Skeletal muscle tissue (tissue), 4 donors: Measurements from ENCODE around the gene HCST. TPM values are rescaled to one million over a fixed set of nuclear protein-coding genes. Genes with fewer than 3 reads are reported as not detected.
"Not testable (repeated sequence)": the region's sequence is repeated elsewhere in the genome, so short reads cannot be mapped to it uniquely, and the experiment has no call there.

Experiments
- H3K27ac ChIP-seq: one replicate; pipeline ENCODE4 v1.7.0; 2013; ENCODE audit warnings: mild to moderate bottlenecking, low read depth, low read length, inconsistent platforms
- H3K27me3 ChIP-seq, 3 donors: one replicate each; pipeline ENCODE4 v1.7.0; 2013; ENCODE audit warnings: low read length in 3 of 3; ENCODE audit not compliant: control insufficient read depth in 3 of 3, insufficient read depth in 3 of 3
- H3K36me3 ChIP-seq, 3 donors: one replicate each; pipeline ENCODE4 v1.7.0; 2013; ENCODE audit warnings: low read length in 3 of 3; ENCODE audit not compliant: control insufficient read depth in 3 of 3, insufficient read depth in 3 of 3
- H3K4me1 ChIP-seq, 3 donors: one replicate each; pipeline ENCODE4 v1.7.0; 2013; ENCODE audit warnings: low read length in 3 of 3, mild to moderate bottlenecking in 3 of 3; ENCODE audit not compliant: control insufficient read depth in 3 of 3, insufficient read depth in 3 of 3
- H3K4me3 ChIP-seq, 3 donors: one replicate each; pipeline ENCODE4 v1.7.0; 2013; ENCODE audit warnings: low read length in 3 of 3
- H3K9ac ChIP-seq, 3 donors: one replicate each; pipeline ENCODE4 v1.7.0; 2013; ENCODE audit warnings: low read length in 3 of 3, mild to moderate bottlenecking in 3 of 3, moderate library complexity in 2 of 3, low read depth in 1 of 3
- H3K9me3 ChIP-seq, 3 donors: one replicate each; pipeline ENCODE4 v1.7.0; 2013; ENCODE audit warnings: low read length in 3 of 3; ENCODE audit not compliant: control insufficient read depth in 3 of 3
- total RNA-seq: library from RNA; depleted of rRNA; stranded (reverse); fragments of >200 nt; gene quantifications from one replicate; pipeline ENCODE4 v1.2.3, GENCODE V29; 2014
- donor health status: Osteomylitis.

HCST gene
- total RNA-seq, 1 donor from 2014 or later = 1.6 TPM

GRCh38 chr19:35902870-35903475, 644 bp downstream of the HCST start:
- H3K9me3 ChIP-seq = no peaks in the 10 kb centered on the region
- H3K4me3 ChIP-seq = peak overlapping the region in 1 of 3 donors; percentile 40
- peaks cover 0 to 17% (median 3%) of the 10 kb centered on the region in 3 donors for H3K27me3 ChIP-seq
- peak overlapping the region in 1 of 3 donors; percentile 53 for H3K9ac ChIP-seq
- no peaks in the 10 kb centered on the region for H3K36me3 ChIP-seq
- peak overlapping the region; percentile 60 for H3K27ac ChIP-seq
- H3K4me1 ChIP-seq = peaks cover 6 to 16% (median 13%) of the 10 kb centered on the region in 3 donors

- Histone ChIP-seq H3K9ac (peak overlapping the region in 1 of 3 donors; percentile 6), H3K36me3 (no peaks in the 10 kb centered on the region), H3K4me1 (peaks cover 0 to 11% (median 6%) of the 10 kb centered on the region in 3 donors), H3K27ac (peak overlapping the region; percentile 60), H3K27me3 (peaks cover 0 to 14% (median 7%) of the 10 kb centered on the region in 3 donors), H3K9me3 (no peaks in the 10 kb centered on the region), H3K4me3 (peak overlapping the region in 1 of 3 donors; percentile 32)
These were observed 1.3 kb downstream of the HCST start for GRCh38 chr19:35903550-35904179.

GRCh38 chr19:35904311-35905068, 2.2 kb downstream of the HCST start:
- Histone ChIP-seq H3K27ac (peak overlapping the region; percentile 40), H3K4me1 (peaks cover 0 to 6% (median 3%) of the 10 kb centered on the region in 3 donors), H3K27me3 (peaks cover 0 to 22% (median 12%) of the 10 kb centered on the region in 3 donors), H3K9ac (no peak overlapping the region), H3K36me3 (no peaks in the 10 kb centered on the region), H3K9me3 (no peaks in the 10 kb centered on the region), H3K4me3 (no peak overlapping the region)

- H3K4me3 ChIP-seq = no peak overlapping the region
These were observed 2.9 kb downstream of the HCST start for GRCh38 chr19:35905178-35905727.

GRCh38 chr19:35907377-35907745, 5.0 kb downstream of the HCST start:
- H3K27ac ChIP-seq = peak overlapping the region; percentile 60

More at GRCh38 chr19:35905178-35905727, 2.9 kb downstream of the HCST start:
- Histone ChIP-seq H3K4me1 (peaks cover 0 to 3% (median under 1%) of the 10 kb centered on the region in 3 donors), H3K27ac (peak overlapping the region; percentile 40), H3K36me3 (no peaks in the 10 kb centered on the region), H3K27me3 (peaks cover 0 to 24% (median 14%) of the 10 kb centered on the region in 3 donors), H3K9ac (no peak overlapping the region), H3K9me3 (no peaks in the 10 kb centered on the region)

GRCh38 chr19:35908010-35908441, 5.7 kb downstream of the HCST start, which contains the start of gene TYROBP:
Gene TYROBP (minus strand): TSS chr19:35908295. CDS start chr19:35908228, 67 bp downstream.
- Histone ChIP-seq H3K4me3 (peak within 1 kb of the TSS in 2 of 3 donors; percentile 26 to 30), H3K27me3 (peaks cover 2 to 14% (median 12%) of the 10 kb centered on the region in 3 donors), H3K36me3 (no peaks in the 10 kb centered on the region), H3K27ac (peak within 1 kb of the TSS; percentile 66), H3K9me3 (no peaks in the 10 kb centered on the region), H3K9ac (peak within 1 kb of the TSS in 1 of 3 donors; percentile 14), H3K4me1 (no peaks in the 10 kb centered on the region)

More at GRCh38 chr19:35907377-35907745, 5.0 kb downstream of the HCST start:
- Histone ChIP-seq H3K27me3 (peaks cover 2 to 19% (median 14%) of the 10 kb centered on the region in 3 donors), H3K36me3 (no peaks in the 10 kb centered on the region), H3K4me3 (peak overlapping the region in 2 of 3 donors; percentile 26 to 30), H3K4me1 (no peaks in the 10 kb centered on the region), H3K9me3 (no peaks in the 10 kb centered on the region), H3K9ac (peak overlapping the region in 1 of 3 donors; percentile 14)

GRCh38 chr19:35908973-35909683, 6.8 kb downstream of the HCST start:
- no peaks in the 10 kb centered on the region for H3K36me3 ChIP-seq
- H3K4me1 ChIP-seq = no peaks in the 10 kb centered on the region
- H3K27ac ChIP-seq = peak overlapping the region; percentile 66
- peaks cover 2 to 14% (median 10%) of the 10 kb centered on the region in 3 donors for H3K27me3 ChIP-seq
- H3K9ac ChIP-seq = no peak overlapping the region
- H3K4me3 ChIP-seq = no peak overlapping the region
- H3K9me3 ChIP-seq = no peaks in the 10 kb centered on the region

- Histone ChIP-seq H3K4me1 (no peaks in the 10 kb centered on the region), H3K27ac (peak overlapping the region; percentile 58), H3K9ac (no peak overlapping the region), H3K27me3 (peaks cover 4 to 12% (median 10%) of the 10 kb centered on the region in 3 donors), H3K36me3 (no peaks in the 10 kb centered on the region), H3K9me3 (no peaks in the 10 kb centered on the region), H3K4me3 (no peak overlapping the region)
These were observed 7.3 kb downstream of the HCST start for GRCh38 chr19:35909684-35910035.

GRCh38 chr19:35910355-35910754, 8.0 kb downstream of the HCST start:
- H3K27me3 ChIP-seq = peaks cover 5 to 12% (median 10%) of the 10 kb centered on the region in 3 donors
- not testable (repeated sequence) for H3K4me3 ChIP-seq, H3K36me3 ChIP-seq, H3K27ac ChIP-seq, H3K9ac ChIP-seq, H3K9me3 ChIP-seq, H3K4me1 ChIP-seq
